Measurements from ENCODE around the gene STN1.
A peak's percentile ranks its signal among the peaks of the same experiment; 100 is the strongest.

The STN1 gene

GRCh38 chr10:103929381-103929921 lies 11.5 kb upstream of the STN1 start:
- DNase-seq (ENCODE audit: low read depth): no peak

GRCh38 chr10:103928784-103929183 lies 10.8 kb upstream of the STN1 start:
- DNase-seq (ENCODE audit: low read depth): no peak

DNA sequence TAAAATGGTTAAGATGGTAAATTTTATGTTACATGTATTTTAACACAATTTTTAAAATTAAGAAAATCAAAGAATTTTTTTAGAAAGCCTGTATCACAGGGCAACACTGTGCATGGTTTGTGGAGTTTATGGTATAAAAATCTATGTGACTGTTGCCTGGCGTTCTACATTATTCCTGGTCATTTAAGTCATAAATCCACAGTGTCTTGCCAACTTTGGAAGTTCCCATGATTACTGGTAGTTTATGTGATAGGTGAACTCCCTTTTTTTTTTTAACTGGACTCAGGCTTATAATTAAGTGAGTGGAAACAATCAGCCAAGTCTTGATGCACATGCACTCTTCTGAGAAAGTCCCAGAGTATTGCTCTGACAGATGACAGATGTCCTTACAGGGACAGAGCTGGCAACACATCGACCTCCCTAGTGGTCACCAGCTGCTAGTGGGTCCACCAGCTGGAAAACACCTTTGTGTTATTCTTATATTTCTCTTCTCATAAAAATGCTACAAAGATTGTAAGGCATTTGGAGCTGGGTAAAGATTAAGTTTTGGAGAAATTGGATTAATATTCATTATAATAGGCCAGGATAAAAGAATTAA lies 8.8 kb upstream of the STN1 start:
- no peak for DNase-seq (ENCODE audit: low read depth)

- DNase-seq (ENCODE audit: low read depth): no peak
Measured at GRCh38 chr10:103925591-103925990, 7.6 kb upstream of the STN1 start.

DNA sequence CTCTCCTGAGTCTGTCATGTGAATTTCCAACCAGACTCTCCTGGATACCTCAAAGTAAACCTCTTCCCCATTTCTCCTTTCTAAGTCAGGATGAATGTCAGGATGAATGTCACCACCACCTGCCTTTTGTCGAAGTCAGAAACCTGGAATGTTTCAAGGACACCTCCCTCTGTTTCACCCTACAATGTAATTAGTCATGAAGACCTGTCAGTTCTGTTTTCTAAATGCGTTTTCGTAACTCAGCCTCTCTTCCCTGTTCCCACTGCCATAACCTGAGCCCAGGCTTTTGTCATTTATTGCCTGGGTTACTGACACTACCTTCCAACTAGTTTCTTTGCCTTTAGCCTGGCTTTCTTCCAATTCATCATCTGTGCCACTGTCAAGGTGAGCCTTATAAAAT lies 5.5 kb upstream of the STN1 start:
- DNase-seq (ENCODE audit: low read depth): no peak

DNA sequence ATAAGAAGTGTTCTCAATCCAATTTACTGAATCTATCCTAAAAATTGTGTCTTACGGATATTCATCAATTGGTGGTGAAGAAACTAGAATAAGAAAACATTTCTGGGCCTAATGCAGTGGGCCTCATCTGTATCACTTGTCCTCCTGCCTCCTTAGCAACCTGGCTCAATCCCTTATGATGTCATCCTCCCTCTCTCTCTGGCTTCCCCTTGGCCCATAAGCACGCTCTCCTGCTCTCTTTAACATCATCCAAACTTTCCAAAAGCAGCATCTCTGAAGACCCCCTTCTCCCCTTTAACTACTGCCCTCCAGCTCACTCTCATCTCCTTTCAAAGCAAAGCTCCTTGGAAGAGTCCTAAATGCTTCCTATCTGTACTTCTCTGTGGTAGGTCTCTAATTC lies 4.7 kb upstream of the STN1 start:
- no peak for DNase-seq (ENCODE audit: low read depth)

DNA sequence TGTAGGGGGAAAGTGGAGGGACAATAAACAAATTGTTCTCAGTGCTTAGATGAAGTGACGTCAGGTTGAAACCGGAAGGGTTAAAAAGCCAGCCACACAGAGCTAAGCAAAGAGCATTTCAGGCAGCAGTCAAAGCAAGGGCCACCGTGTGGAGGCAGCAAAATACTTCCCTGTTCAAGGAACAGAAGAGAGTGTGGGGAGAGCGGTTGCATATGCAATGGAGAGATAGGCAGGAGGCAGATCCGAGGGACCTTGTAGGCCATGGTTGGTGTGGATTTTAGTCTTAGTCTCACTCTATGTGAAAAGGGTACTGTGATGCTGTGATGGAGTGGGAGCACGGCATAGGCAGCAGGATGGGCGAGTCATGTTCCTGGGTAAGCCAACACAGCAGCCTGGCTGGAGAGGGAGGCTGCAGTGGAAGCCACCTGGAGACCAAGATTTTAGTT lies 3.8 kb upstream of the STN1 start:
- no peak for DNase-seq (ENCODE audit: low read depth)

GRCh38 chr10:103921248-103921647 lies 3.3 kb upstream of the STN1 start:
- DNase-seq (ENCODE audit: low read depth): no peak

GRCh38 chr10:103919648-103920025 lies 1.7 kb upstream of the STN1 start:
- no peak for DNase-seq (ENCODE audit: low read depth)

DNA sequence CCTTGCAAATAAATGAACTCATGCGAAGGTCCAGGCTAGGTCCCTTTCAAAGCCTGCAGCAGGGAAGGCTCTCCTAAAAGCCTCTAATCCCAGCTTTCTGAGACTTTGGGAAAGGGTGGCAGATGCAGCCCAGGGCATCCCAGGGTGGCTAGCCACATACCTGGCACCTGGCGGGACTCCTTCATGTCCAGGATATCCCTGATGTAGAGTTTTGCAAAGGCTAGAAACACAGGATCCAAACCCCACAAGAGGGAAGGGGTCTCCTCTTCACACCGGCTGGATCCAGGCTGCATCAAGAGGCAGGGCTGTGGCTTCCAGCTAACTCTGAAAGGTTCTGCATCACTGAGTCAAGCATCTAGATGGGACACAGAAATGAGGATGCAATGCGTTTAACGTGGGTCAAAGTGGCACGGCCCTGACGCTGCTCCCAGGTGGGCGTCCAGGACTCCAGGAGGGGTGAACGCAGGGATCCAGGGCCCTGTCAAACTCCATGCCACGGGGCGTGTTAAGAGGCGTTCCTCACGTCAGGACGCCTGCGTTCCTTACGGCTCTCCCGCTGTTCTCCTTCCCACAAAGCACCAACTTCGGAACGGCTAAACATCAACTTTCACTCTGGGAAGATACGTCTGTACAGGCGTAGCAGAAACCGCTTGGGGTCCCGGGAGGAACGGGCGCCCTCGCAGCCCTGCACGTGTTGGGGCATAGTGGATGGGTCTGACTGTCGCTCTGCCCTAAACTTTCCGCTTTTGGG lies 507 bp downstream of the STN1 start:
- DNase-seq (ENCODE audit: low read depth): peak; percentile 23

DNA sequence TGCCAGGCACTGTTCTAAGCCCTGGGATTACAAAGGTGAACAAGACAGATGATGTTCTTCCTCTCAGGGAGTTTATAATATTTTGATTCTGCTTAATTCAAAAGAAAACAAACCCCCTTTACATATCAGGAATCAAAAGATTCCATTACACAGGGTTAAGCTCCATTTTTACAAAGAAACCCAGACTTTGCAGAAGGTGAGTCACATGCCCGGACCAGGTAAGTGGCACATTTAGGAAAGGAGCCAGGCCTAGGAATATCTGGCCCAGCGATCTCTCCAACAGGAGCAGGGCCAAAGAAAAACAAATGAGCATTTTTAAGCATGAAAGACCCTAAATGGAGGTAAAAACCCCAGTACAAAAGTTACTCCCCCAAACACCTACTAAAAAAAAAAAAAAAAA lies 1.1 kb downstream of the STN1 start:
- DNase-seq (ENCODE audit: low read depth): no peak

DNA sequence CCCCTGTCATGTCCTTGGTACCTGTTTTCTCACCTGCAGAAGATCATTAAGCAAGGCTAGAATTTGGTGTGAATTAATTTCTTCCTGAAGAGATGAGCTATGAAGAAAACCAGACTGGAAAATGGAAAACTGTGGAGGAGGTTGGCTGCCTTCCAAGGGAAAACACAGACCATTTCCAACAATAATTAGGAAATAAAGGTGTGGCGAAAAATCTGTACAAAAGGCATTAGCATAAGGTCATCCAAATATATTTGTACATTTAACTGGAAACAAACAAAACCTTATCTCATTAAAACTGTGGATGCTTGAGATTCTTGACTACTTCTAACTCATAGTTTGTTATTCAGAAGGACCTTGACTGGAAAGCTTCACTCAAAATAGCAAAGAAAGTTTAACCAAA lies 1.7 kb downstream of the STN1 start:
- DNase-seq (ENCODE audit: low read depth): no peak

- no peak for DNase-seq (ENCODE audit: low read depth)
Measured at GRCh38 chr10:103915796-103916195, 2.2 kb downstream of the STN1 start.

DNA sequence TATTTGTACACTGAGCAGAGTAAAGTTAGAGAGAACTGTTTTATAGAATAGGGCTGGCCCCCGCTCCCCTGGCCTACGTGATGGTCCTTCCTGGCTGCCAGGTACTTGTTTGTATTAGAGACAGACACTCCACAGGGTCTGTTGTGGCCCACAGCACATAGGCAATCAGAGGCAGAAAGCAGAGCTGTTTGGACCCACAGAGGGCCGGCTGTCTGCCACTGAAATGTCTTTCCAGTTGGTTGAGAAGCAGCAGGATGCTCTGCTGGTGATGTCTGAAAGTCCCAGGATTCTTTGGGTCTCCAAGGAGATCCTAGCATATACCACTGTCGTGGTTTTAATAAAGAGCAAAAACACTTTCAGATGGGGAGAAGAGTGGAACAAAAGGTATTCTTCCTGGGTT lies 5.2 kb downstream of the STN1 start:
- no peak for DNase-seq (ENCODE audit: low read depth)

DNA sequence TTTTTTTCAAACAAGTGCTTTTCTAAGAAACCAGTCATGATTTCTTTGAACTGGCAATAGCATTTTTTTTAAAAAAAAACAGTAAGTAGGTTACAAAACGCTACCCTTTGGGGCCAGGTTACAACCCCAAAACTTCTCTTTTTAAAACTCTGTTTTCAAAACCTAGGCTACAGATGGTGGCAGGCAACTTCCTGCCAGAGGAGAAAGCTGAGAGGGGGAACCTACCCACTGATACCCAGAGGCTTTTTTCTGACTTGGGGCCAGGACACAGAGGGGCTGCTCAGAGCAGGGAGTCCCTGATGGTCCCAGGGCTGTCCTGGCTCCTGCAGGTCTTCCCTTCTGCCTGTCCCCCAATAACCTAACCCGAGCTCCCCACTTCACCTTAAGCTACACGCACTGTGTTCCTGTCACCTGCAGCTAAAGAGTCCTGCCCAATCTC lies 6.9 kb downstream of the STN1 start:
- DNase-seq (ENCODE audit: low read depth): no peak

DNA sequence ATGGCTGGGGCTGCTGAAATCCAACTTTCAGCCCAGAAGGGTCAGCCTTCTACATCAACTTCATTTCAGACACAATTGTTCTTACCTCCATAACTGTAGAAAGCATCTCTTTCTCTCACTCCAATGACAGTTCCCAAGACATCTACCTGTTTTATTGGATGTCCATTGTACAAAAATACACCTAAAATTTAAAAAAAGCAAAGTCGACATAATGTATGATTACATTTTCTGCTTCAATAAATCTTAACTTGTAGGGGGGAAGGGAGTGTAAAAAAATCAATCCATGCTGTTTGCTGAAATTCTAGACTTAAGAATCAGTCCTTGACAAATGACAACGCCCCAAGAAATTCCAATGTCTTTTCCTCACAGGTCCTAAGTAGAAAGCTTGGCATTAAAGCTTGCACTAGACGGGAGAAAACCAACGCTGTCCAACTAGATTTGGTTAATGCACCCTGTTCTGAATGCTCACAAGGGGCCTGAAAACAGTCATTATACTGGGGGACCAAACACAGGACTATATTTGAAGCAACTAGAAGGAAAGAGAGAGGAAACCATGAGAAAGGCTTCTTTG lies 7.5 kb downstream of the STN1 start:
- no peak for DNase-seq (ENCODE audit: low read depth)

GRCh38 chr10:103905441-103905840 lies 12.5 kb downstream of the STN1 start:
- no peak for DNase-seq (ENCODE audit: low read depth)

GRCh38 chr10:103901299-103901698 lies 16.7 kb downstream of the STN1 start:
- DNase-seq (ENCODE audit: low read depth): no peak

- no peak for DNase-seq (ENCODE audit: low read depth)
Measured at GRCh38 chr10:103899312-103899711, 18.7 kb downstream of the STN1 start.

GRCh38 chr10:103897241-103897774 lies 20.7 kb downstream of the STN1 start:
- DNase-seq (ENCODE audit: low read depth): no peak

DNA sequence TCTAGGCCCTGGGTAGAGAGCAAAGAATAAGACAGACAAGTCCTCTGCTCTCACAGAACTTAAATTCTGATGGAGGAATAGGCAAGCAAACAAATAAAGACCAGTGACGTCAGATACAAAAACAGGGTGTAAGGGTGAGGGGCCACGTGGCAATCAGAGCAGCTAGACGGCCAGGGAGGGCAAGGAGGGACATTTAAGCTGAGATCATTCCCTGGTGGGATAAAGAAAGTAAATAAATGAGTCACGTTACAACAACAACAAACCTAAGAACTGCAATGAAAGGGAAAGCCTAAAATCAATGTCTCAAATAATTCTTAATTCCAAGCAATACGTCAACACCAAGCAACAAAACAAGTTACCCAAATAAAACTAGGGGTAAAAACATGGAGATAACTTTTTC lies 21.8 kb downstream of the STN1 start:
- DNase-seq (ENCODE audit: low read depth): no peak

DNA sequence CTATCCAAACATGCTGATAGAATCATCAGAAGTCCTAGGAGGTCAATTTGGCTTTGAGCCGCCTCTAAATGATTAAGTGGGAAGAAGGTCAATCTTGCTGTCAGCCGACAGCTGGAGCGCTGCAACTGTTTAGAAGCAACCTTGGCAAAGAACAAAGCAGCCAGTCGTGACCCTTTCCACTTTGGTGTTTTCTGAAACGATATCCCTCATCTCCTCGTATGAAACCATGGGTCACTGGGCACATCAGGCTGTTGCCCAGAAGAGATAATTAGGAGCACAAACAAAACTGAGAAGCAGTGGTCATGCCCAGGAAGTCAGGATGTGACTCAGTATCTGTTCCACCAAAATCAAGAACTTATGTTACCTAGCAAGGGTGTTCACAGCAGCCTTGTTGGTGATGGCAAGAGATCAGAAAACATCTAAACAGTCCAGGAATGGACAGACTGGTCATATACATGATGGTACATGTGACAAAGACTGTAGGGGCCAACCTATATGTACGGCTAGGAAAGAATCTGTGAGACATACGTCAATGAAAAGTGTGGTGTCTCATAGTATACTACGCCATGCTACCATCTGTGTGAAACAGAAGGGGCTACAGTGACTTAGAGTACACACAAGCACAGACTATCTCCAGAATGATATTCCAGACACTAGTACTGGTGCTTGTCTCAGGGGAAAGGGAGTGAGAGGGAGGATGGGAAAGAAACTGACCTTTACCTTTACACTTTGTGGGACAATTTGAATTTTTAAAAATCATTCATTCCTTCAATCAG lies 22.4 kb downstream of the STN1 start:
- peak; percentile 64 for DNase-seq (ENCODE audit: low read depth)

Data from GM04504 (cell line).